CD4-positive, alpha-beta T cell treated with Interleukin-17A for 4 hours (primary cell): Measurements from ENCODE around the gene EHD4.
A peak's percentile ranks its signal among the peaks of the same experiment; 100 is the strongest.

Source experiments
- DNase-seq: peaks from one replicate; pipeline ENCODE4 v3.0.0-alpha.2; 2020; ENCODE audit warnings: mixed read lengths

The EHD4 gene

DNA sequence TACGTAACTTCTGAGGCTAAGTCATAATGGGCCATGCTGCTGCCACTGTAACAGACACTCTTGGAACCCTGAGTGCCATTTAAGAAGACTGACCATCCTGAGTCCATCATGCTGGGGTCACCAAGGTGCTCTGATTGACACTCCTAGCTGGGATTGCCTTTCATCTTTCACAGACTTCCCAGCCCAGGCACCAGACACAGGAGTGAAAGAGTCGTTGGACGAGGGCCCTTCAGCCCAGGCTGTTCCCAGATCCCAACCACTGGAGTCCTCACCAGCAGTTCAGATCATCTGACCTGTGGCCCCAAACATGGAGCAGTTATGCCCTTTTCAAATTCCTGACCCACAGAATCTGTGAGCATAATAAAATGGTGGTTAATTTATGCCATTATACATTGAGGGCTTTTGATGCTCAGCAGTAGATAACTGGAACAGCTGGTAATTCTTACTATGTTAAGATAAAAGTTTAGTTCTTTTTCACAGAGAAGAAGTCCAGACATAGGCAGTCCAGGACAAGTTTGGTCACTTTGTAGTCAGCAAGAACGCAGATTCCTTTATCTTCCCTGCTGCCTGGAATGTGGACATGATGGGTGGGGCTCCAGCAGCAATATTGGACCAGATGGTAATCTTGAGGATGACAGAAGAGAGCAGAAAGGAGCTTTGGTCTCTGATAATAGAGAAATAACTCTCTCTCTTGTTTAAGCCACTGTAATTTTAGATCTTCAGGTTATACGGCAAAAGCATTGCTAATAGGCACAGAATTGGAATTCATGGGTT is 7.3 kb upstream of the EHD4 start:
- no peak for DNase-seq

DNA sequence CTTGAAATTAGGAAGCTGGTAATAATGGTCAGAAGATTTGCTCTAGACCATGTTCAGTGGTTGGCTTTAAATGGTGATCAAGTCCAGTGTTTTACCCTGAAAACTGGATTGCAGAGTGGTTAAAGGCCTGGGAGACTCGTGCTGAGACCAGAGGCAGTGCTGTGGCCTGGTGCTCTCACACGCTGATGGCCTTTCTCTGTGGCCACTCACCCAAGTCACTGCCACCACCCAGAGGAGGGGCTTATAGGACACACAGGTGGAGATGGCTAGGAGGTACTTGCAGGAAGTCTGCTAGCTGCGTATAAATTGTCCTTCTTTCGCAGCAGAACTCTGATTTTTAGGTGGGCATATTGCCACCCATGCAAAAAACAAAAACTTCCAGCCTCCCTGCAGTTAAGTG is 6.2 kb upstream of the EHD4 start:
- DNase-seq = no peak

- DNase-seq = no peak
Observed at GRCh38 chr15:41977757-41978383, 5.5 kb upstream of the EHD4 start.

DNA sequence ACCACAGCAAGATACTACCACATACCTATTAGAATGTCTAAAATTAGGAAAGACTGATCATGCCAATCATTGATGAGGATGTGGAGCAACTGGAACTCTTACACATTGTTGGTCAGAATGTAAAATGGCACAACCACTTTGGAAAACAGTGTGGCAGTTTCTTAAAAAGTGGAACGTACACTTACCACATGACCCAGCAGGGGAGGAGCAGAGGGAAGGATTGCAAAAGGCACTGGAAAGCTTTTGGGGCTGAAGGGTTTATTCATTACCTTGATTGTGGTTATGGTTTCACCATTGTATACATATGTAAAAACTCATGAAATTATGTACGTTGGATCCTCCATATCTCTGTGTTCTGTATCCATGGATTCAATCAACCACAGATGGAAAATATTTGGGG is 3.3 kb upstream of the EHD4 start:
- no peak for DNase-seq

DNA sequence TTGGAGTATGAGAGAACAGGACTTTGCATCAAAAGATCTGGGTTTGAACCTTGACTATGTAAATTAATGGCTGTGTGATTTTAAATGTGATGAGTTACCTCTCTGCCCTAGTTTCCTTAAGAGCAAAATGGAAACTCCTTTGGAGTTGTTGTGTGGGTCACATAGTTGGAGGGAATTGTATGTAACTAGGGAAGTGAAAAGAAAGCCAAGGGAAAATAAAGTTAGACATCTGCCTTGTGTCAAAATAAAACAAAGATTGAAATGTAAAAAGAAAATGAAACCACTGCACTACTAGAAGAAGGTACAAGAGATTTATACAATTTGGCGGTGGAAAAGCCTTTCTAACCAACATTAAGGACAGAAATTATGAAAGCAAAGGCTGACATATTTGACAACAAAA is 1.7 kb upstream of the EHD4 start:
- DNase-seq = no peak

- DNase-seq = no peak
Observed at GRCh38 chr15:41971895-41972252, 483 bp downstream of the EHD4 start.

GRCh38 chr15:41971089-41971894 is 1.1 kb downstream of the EHD4 start:
- peak; percentile 73 for DNase-seq

GRCh38 chr15:41970456-41970855 is 1.9 kb downstream of the EHD4 start:
- DNase-seq = no peak

DNA sequence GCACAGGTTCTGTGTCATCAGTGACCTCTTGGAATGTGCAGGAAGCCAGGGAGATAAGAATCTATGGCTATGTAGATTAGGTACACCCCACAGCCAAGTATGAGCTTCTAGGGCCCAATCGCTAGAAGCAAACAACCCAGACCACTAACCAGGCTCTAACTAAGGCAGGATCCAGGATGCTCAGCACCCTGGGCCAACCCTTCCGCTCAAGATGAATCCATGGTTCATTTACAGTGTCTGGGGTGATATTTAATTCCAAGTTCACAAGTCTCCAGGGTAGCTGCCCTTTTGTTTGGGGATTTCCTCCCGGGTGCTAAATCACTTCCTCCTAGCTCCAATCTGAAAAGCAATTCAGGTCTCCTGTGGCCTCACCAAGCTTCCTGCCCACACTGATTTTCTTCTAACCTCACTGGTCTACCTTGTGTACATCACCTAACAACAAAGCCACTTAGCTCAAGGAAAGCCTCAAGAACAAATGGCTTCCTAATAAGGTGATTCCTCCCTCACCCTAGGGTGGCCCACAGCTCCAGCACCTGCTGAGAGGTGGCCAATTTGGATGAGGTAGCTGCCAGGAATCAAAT is 2.4 kb downstream of the EHD4 start:
- peak; percentile 32 for DNase-seq

- DNase-seq = no peak
Observed at GRCh38 chr15:41968701-41969100, 3.7 kb downstream of the EHD4 start.

- DNase-seq = no peak
Observed at GRCh38 chr15:41967506-41968206, 4.7 kb downstream of the EHD4 start.

GRCh38 chr15:41966920-41967465 is 5.4 kb downstream of the EHD4 start:
- no peak for DNase-seq

GRCh38 chr15:41966414-41966812 is 5.9 kb downstream of the EHD4 start:
- no peak for DNase-seq

DNA sequence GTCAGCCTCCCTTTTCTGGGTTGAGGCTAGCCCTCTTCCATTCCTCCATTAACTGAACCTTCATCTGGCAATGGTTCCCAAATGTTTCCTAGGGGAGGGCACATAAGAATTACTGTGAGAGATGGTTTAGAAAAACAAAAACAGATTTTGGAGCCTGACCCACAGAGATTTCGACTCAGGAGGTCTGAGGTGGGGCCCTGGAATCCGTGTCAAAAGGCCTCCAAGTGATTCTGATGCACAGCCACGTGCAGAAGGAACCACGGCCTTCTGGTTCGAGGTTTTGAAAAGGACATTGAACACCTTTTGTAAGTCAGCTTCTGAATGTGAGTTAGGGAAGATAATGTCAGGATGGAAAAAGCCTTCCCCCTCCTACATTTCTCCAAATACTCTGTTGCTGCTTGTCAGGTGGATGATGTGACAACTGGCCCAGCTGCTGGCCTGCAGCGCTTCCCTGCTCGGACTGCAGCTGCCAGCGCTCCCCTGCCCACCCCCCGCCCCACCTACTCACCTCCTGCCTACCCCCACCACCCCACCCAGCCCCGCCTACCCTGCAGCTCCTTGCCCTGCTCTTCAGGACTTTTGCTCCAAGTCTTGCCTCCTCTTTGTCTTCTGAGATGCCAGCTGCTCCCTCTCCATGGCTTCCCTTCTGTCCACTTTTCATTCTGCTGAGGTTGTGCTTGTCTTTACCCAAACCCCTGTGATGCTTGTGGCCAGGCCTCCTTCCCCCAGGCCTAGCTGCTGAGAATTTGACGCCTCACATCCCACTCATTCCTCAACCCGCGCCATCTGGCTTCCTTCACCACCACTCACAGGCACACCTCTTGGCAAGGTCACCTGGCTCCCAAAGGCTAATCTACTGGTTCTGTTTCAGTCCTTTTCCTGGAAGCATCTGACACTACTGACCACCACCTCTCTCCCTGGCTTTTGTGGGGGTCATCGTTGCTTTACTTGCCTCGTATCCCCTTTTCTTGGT is 6.6 kb downstream of the EHD4 start:
- DNase-seq = no peak

DNA sequence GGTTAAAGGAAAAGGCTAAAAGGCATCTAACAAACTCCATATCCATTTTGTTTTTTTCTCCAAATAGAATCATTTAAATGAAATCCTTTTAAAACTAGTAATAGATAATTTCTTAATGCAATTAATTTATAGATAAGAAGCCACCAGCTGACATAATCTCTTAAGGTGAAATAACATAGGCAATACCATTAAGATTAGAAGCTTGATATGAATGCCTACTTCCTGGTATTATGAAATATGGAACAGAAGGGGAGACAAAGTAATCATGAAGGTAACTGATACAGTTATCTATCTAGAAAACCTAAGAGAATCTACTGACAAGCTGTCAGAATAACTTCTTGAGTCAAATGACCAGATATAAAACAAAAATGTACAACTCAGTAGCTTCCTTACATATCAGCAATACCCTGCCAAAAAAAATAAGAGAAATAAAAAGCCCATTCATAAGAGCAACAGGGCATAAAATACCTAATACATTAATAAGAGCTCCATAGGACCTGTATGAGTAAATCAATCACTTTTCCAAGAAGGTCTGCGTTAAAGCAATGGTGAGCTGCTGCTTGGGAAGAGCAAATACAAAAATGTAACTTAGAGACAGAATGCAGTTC is 10.7 kb downstream of the EHD4 start:
- DNase-seq = no peak

DNA sequence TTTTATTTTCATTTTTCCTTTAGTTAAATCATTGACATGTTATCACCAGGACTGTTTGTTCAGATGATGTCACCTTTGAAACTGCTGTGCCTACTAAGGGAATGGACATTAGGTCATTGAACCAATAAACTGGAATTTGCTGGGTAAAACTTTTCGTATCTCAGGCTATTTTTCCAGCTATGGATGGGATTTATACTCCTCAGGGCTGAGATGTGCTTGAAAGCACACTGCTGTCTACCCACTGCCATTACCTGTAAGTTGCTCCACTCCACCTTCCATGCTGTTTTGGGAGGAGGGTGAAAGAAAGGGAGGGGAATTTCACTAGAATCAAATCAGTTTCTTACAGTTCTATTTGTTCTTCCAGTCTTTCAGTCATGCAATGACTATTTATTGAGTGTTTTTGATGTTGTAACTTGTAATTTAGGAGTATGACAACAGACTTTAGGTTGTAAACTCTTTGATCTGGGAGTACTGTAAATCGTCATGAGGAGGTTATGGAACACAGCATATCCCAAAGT is 11.3 kb downstream of the EHD4 start:
- DNase-seq = no peak

DNA sequence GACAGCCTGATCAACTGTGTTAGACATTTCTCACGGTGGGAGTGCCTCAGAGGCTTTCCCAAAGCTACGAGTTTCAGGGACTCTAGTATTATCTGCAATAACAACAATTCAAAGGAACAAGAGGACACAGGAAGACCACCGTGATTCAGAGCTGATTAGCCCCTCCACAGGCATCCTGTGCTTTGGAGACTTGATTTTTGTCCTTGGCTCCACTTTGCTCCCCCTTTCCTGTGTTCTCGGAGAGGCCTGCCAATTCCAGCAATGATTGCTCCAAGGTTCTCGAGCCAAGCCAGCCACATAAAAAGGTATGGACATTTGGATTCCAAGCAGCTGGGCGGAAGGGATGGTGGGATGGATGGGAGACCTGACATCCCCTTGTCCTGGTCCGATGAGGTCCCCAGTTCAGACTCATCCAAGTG is 14.3 kb downstream of the EHD4 start:
- DNase-seq = no peak

DNA sequence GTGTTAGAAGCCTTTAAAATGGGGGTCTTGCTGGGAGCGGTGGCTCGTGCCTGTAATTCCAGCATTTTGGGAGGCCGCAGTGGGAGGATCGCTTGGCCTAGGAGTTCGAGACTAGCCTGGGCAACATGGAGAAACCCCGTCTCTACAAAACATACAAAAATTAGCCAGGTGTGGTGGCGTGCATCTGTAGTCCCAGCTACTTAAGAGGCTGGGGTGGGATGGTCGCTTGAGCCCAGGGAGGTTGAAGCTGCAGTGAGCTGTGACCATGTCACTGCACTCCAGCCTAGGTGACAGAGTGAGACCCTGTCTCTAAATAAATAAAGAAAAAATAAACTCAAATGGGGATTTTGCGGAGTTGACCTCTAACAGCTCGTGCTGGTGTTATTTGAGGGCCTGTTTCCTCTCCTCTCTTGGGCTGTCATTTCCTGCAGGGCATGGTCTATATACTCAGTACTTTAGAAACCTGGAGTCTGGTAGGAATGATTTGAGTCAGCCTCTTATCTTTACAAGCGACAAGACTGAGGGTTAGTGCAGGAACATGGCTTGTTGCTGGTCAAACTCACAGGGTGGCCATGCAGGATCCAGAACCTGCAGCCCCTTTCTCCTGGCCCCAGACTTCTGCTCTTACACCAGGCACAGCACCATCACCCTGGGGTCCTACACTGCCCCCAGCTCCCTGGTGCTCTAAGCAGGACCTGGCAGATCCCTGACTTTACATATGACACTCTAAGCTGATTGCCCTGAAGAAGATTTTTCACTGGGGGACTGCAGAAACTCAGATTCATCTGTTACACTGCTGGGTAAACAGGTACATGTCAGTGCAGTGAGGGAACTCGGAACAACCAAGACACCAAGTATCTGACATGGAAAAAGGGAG is 15.1 kb downstream of the EHD4 start:
- DNase-seq = no peak

GRCh38 chr15:41955807-41956525 is 16.4 kb downstream of the EHD4 start:
- DNase-seq = no peak
